IMR-90 (cell line): Measurements from ENCODE around the gene CMTM8. TPM values are rescaled to one million over a fixed set of nuclear protein-coding genes. Genes with fewer than 3 reads are reported as not detected.

Experiments used
- ATAC-seq: fragments of 200-7000 bp; cut with Tn5 transposase; 2 replicates; pipeline ENCODE4 v1.9.1; 2020; ENCODE audit warnings: low read depth, mild to moderate bottlenecking, moderate library complexity
- BruUV-seq: library from RNA; stranded (reverse); fragments of 400-500 nt; replicated peaks from 2 replicates; lab custom pipeline; 2021; lab: Mats Ljungman, UMichigan
- CTCF ChIA-PET: fragments of 300-600 bp; formaldehyde crosslinking; extraction: SDS; loops from one replicate; lab custom pipeline; 2021; ENCODE audit warnings: antibody characterized with exemption; lab: Yijun Ruan, JAX
- POLR2A ChIA-PET: fragments of 300-600 bp; sonication (Branson Sonifier 250); formaldehyde crosslinking; loops from one replicate; lab custom pipeline; 2022; ENCODE audit warnings: antibody characterized with exemption; ENCODE audit not compliant: unreplicated experiment; lab: Charles Lee
- DNase-seq: peaks from one replicate; pipeline ENCODE4 v3.0.0; 2013
- H2AFZ ChIP-seq: replicated peaks from 2 replicates; pipeline ENCODE3; 2013; ENCODE audit warnings: low read length, mild to moderate bottlenecking; ENCODE audit not compliant: poor library complexity
- H2AK5ac ChIP-seq: 2 replicates; pipeline ENCODE4 v1.6.1; 2013; ENCODE audit warnings: low read depth, low read length, inconsistent platforms
- H2AK9ac ChIP-seq: replicated peaks from 2 replicates; pipeline ENCODE3; 2013; ENCODE audit warnings: mild to moderate bottlenecking, low read depth, low read length, moderate library complexity; ENCODE audit not compliant: poor library complexity
- H2BK120ac ChIP-seq: 2 replicates; pipeline ENCODE4 v1.6.1; 2013; ENCODE audit warnings: low read depth, low read length, inconsistent platforms
- H2BK15ac ChIP-seq: 3 replicates; pipeline ENCODE4 v1.6.1; 2013; ENCODE audit warnings: low read depth, low read length, inconsistent platforms
- H2BK20ac ChIP-seq: 2 replicates; pipeline ENCODE4 v1.6.1; 2013; ENCODE audit warnings: low read depth, mild to moderate bottlenecking, inconsistent platforms, low read length, moderate library complexity
- H2BK5ac ChIP-seq: 2 replicates; pipeline ENCODE4 v1.6.1; 2013; ENCODE audit warnings: mild to moderate bottlenecking, low read depth, low read length, inconsistent platforms; ENCODE audit not compliant: poor library complexity, severe bottlenecking
- H3K14ac ChIP-seq: replicated peaks from 2 replicates; pipeline ENCODE4 v1.6.1; 2013; ENCODE audit warnings: low read depth, low read length, inconsistent platforms
- H3K18ac ChIP-seq: 2 replicates; pipeline ENCODE4 v1.6.1; 2013; ENCODE audit warnings: low read depth, low read length, control low read depth
- H3K23ac ChIP-seq: 2 replicates; pipeline ENCODE4 v1.6.1; 2013; ENCODE audit warnings: low read depth, low read length, inconsistent platforms
- H3K27ac ChIP-seq: 2 replicates; pipeline ENCODE4 v1.5.1; 2013; ENCODE audit warnings: mild to moderate bottlenecking, control low read depth, low read length; ENCODE audit not compliant: insufficient read depth
- H3K27me3 ChIP-seq: 2 replicates; pipeline ENCODE4 v1.6.1; 2013; ENCODE audit warnings: low read length; ENCODE audit not compliant: control insufficient read depth, insufficient read depth
- H3K36me3 ChIP-seq: 2 replicates; pipeline ENCODE4 v1.6.1; 2013; ENCODE audit warnings: low read length, mixed read lengths; ENCODE audit not compliant: control insufficient read depth, insufficient read depth
- H3K4ac ChIP-seq: 2 replicates; pipeline ENCODE4 v1.6.1; 2013; ENCODE audit warnings: low read depth, low read length, inconsistent platforms
- H3K4me1 ChIP-seq: 2 replicates; pipeline ENCODE4 v1.6.1; 2013; ENCODE audit warnings: low read length, mixed read lengths; ENCODE audit not compliant: control insufficient read depth, insufficient read depth
- H3K4me2 ChIP-seq: 2 replicates; pipeline ENCODE4 v1.6.1; 2013; ENCODE audit warnings: low read depth, mild to moderate bottlenecking, control low read depth, low read length, moderate library complexity
- H3K4me3 ChIP-seq: 2 replicates; pipeline ENCODE4 v1.5.1; 2013; ENCODE audit warnings: low read depth, mild to moderate bottlenecking, control low read depth, low read length, moderate library complexity; ENCODE audit not compliant: insufficient read depth
- H3K56ac ChIP-seq: 2 replicates; pipeline ENCODE4 v1.6.1; 2013; ENCODE audit warnings: low read length, inconsistent platforms; ENCODE audit not compliant: insufficient read depth; ENCODE audit errors: extremely low read depth
- H3K79me1 ChIP-seq, 2 experiments: 2 replicates each; pipeline ENCODE4 v1.6.1; 2013; ENCODE audit warnings: low read length in 2 of 2, inconsistent platforms in 1 of 2, low read depth in 1 of 2
- H3K9ac ChIP-seq: 2 replicates; pipeline ENCODE4 v1.6.1; 2013; ENCODE audit warnings: low read depth, low read length, control low read depth
- H3K9me1 ChIP-seq: 2 replicates; pipeline ENCODE4 v1.6.1; 2013; ENCODE audit warnings: low read length, inconsistent platforms; ENCODE audit not compliant: insufficient read depth
- H3K9me3 ChIP-seq: 2 replicates; pipeline ENCODE4 v1.6.1; 2013; ENCODE audit warnings: low read length; ENCODE audit not compliant: control insufficient read depth, insufficient read depth
- H4K20me1 ChIP-seq: 2 replicates; pipeline ENCODE4 v1.6.1; 2013; ENCODE audit warnings: low read length, inconsistent platforms; ENCODE audit not compliant: insufficient read depth
- H4K5ac ChIP-seq: 2 replicates; pipeline ENCODE4 v1.6.1; 2013; ENCODE audit warnings: mild to moderate bottlenecking, low read depth, low read length, control low read depth
- H4K8ac ChIP-seq, 2 experiments: 2 replicates each; pipeline ENCODE4 v1.6.1; 2013; ENCODE audit warnings: low read depth in 2 of 2, low read length in 2 of 2, control low read depth in 1 of 2, inconsistent platforms in 1 of 2
- H4K91ac ChIP-seq: 2 replicates; pipeline ENCODE4 v1.6.1; 2013; ENCODE audit warnings: low read depth, low read length, inconsistent platforms; ENCODE audit not compliant: insufficient read depth
- BHLHE40 ChIP-seq: fragments of 150-350 bp; IDR thresholded peaks from 2 replicates; pipeline ENCODE4 v1.6.1; 2016; ENCODE audit warnings: mild to moderate bottlenecking, low read depth, low read length
- CEBPB ChIP-seq: IDR thresholded peaks from 2 replicates; pipeline ENCODE4 v1.6.1; 2012; ENCODE audit warnings: low read depth, low read length, improper control_type of control experiment
- CHD1 ChIP-seq: IDR thresholded peaks from 2 replicates; pipeline ENCODE4 v1.6.1; 2012; ENCODE audit warnings: low read depth, low read length, improper control_type of control experiment
- MAFK ChIP-seq: IDR thresholded peaks from 2 replicates; pipeline ENCODE4 v1.6.1; 2012; ENCODE audit warnings: low read depth, low read length, improper control_type of control experiment
- MXI1 ChIP-seq: IDR thresholded peaks from 2 replicates; pipeline ENCODE4 v1.6.1; 2012; ENCODE audit warnings: low read depth, mild to moderate bottlenecking, low read length, moderate library complexity, borderline replicate concordance
- POLR2A ChIP-seq: IDR thresholded peaks from 2 replicates; pipeline ENCODE4 v1.6.1; 2012; ENCODE audit warnings: mild to moderate bottlenecking, low read depth, low read length
- RAD21 ChIP-seq: IDR thresholded peaks from 2 replicates; pipeline ENCODE4 v1.6.1; 2012; ENCODE audit warnings: low read length, improper control_type of control experiment
- RFX5 ChIP-seq: IDR thresholded peaks from 2 replicates; pipeline ENCODE4 v1.8.0; 2012; ENCODE audit warnings: low read depth, mild to moderate bottlenecking, low read length, moderate library complexity
- WGBS, 2 experiments: methylation state at CpG; one replicate each; pipeline versions ENCODE4 v1.1.5 to v1.1.7; 2013; ENCODE audit warnings: missing lambda C conversion rate in 2 of 2; ENCODE audit not compliant: insufficient read length in 1 of 2; ENCODE audit errors: extremely low coverage in 2 of 2; 5-methylcytosine and 5-hydroxymethylcytosine counted together
- dilution Hi-C: fragments of 300-500 bp; cut with HindIII; formaldehyde crosslinking; loops from one replicate; pipeline ENCODE4 v1.14.3; 2018; ENCODE audit warnings: low sequenced_read_pairs; ENCODE audit not compliant: unreplicated experiment
- in situ Hi-C: fragments of 300-500 bp; cut with MboI; formaldehyde crosslinking; loops from 3 replicates; pipeline ENCODE4 v1.14.3; 2019; ENCODE audit warnings: low sequenced_read_pairs, inconsistent platforms, mixed read lengths
- intact Hi-C: fragments of 100-400 bp; cut with micrococcal nuclease; formaldehyde crosslinking; loops from 2 replicates; pipeline ENCODE4 v1.10.0; 2022
- polyA plus RNA-seq, 3 experiments: library from polyadenylated mRNA; depleted of rRNA; stranded (reverse); fragments of >200 nt; gene quantifications; 2 replicates each; pipeline ENCODE4 v1.2.3, GENCODE V29; 2012; ENCODE audit warnings: low replicate concordance in 1 of 3
- total RNA-seq: library from RNA; depleted of rRNA; stranded (reverse); fragments of >200 nt; gene quantifications from 2 replicates; pipeline ENCODE4 v1.2.3, GENCODE V29; 2012
- TF ChIP-seq, protein P1 (sequence below): conservative IDR thresholded peaks from 2 replicates; pipeline ENCODE4 v1.5.1; 2012; ENCODE audit warnings: mild to moderate bottlenecking, low read depth, low read length, improper control_type of control experiment
- TF ChIP-seq, protein P2 (sequence below): fragments of 150-350 bp; IDR thresholded peaks from 2 replicates; pipeline ENCODE4 v1.6.1; 2016; ENCODE audit warnings: low read depth, mild to moderate bottlenecking, low read length, moderate library complexity, borderline replicate concordance

CMTM8 gene
- total and polyA plus RNA-seq, 2 of the 4 experiments (the other 2 are of a cell fraction) = 0.15 TPM; not detected in 1

DNA sequence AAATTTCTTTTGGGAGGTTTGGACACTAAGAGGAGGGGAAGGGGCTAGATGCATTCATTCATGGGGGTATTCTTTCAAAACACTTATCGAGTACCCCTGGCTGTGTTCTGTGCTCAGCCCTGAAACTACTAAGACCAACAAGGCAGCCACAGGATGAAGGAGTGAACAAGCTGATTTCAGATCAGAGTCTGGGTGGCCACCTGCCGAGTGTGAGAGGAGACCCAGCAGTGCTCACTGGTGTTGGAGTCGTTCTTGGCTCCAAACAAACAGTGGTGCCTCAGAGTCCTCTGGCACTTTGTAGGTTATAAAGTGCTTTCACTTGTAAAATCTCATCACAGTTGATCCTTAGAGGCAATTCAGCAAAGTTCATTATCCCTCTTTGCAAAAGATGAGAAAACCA is 48.8 kb upstream of the CMTM8 start:
- BruUV-seq = no TSS peak
- Histone ChIP-seq H3K27me3 (peaks cover 4% of the 10 kb centered on the region; the same call in 1 of the 2 replicates), H4K8ac (no peak overlapping the region), H2BK5ac (no peak overlapping the region), H2BK20ac (no peak overlapping the region), H3K9me3 (no peaks in the 10 kb centered on the region), H2AK9ac (no peak overlapping the region), H2AK5ac (no peak overlapping the region), H3K4me1 (no peaks in the 10 kb centered on the region), H3K56ac (no peak overlapping the region), H3K79me1 (no peaks in the 10 kb centered on the region), H3K36me3 (no peaks in the 10 kb centered on the region), H4K5ac (no peak overlapping the region), H3K14ac (no peak overlapping the region), H3K23ac (no peak overlapping the region), H2BK120ac (no peak overlapping the region), H4K20me1 (no peaks in the 10 kb centered on the region), H2BK15ac (no peak overlapping the region), H3K18ac (no peak overlapping the region), H3K4me3 (no peak overlapping the region), H3K9ac (no peak overlapping the region), H3K9me1 (no peaks in the 10 kb centered on the region), H3K27ac (no peak overlapping the region), H3K4me2 (no peak overlapping the region), H2AFZ (no peak overlapping the region), H4K91ac (no peak overlapping the region), H3K4ac (no peak overlapping the region)
- no peak for ATAC-seq
- CTCF ChIA-PET = no interaction called here
- dilution Hi-C loops (no loop called here), intact Hi-C loops (no loop called here), in situ Hi-C loops (no loop called here)
- TF ChIP-seq POLR2A (no peak), BHLHE40 (no peak), MAFK (no peak), RAD21 (no peak), CHD1 (no peak), RFX5 (no peak), MXI1 (no peak), CEBPB (no peak)
- TF ChIP-seq, protein P1, sequence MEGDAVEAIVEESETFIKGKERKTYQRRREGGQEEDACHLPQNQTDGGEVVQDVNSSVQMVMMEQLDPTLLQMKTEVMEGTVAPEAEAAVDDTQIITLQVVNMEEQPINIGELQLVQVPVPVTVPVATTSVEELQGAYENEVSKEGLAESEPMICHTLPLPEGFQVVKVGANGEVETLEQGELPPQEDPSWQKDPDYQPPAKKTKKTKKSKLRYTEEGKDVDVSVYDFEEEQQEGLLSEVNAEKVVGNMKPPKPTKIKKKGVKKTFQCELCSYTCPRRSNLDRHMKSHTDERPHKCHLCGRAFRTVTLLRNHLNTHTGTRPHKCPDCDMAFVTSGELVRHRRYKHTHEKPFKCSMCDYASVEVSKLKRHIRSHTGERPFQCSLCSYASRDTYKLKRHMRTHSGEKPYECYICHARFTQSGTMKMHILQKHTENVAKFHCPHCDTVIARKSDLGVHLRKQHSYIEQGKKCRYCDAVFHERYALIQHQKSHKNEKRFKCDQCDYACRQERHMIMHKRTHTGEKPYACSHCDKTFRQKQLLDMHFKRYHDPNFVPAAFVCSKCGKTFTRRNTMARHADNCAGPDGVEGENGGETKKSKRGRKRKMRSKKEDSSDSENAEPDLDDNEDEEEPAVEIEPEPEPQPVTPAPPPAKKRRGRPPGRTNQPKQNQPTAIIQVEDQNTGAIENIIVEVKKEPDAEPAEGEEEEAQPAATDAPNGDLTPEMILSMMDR = no peak
- TF ChIP-seq, protein P2, sequence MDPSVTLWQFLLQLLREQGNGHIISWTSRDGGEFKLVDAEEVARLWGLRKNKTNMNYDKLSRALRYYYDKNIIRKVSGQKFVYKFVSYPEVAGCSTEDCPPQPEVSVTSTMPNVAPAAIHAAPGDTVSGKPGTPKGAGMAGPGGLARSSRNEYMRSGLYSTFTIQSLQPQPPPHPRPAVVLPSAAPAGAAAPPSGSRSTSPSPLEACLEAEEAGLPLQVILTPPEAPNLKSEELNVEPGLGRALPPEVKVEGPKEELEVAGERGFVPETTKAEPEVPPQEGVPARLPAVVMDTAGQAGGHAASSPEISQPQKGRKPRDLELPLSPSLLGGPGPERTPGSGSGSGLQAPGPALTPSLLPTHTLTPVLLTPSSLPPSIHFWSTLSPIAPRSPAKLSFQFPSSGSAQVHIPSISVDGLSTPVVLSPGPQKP = no peak
- POLR2A ChIA-PET = no interaction called here
- DNase-seq = no peak
- WGBS, 2 experiments = 60% methylated on average over 1 of the region's 3 CpGs; no CpG with 5 or more reads in 1 of the 2 experiments
